NT2/D1 (cell line): ENCODE results near the gene ZNF516.

Experiments used
- DNase-seq: peaks from one replicate; pipeline ENCODE4 v3.0.0-alpha.2; 2011; ENCODE audit warnings: low read depth, low spot score
- H3K27me3 ChIP-seq: 2 replicates; pipeline ENCODE4 v1.6.0; 2011; ENCODE audit warnings: mild to moderate bottlenecking; ENCODE audit not compliant: insufficient read length, insufficient read depth
- H3K36me3 ChIP-seq: 2 replicates; pipeline ENCODE4 v1.6.1; 2011; ENCODE audit warnings: mild to moderate bottlenecking, low read length, mixed read lengths; ENCODE audit not compliant: insufficient read depth, insufficient read length
- H3K4me1 ChIP-seq: 2 replicates; pipeline ENCODE4 v1.5.1; 2011; ENCODE audit not compliant: insufficient read depth, insufficient read length
- H3K4me3 ChIP-seq: 2 replicates; pipeline ENCODE4 v1.5.1; 2011; ENCODE audit warnings: low read depth; ENCODE audit not compliant: insufficient read length
- H3K9ac ChIP-seq: 2 replicates; pipeline ENCODE4 v1.6.0; 2011; ENCODE audit warnings: low read depth; ENCODE audit not compliant: insufficient read length
- H3K9me3 ChIP-seq: 2 replicates; pipeline ENCODE4 v1.5.1; 2011; ENCODE audit warnings: mild to moderate bottlenecking, low read length; ENCODE audit not compliant: insufficient read depth
- SUZ12 ChIP-seq: IDR thresholded peaks from 2 replicates; pipeline ENCODE4 v1.6.1; 2011; ENCODE audit not compliant: insufficient read length, insufficient read depth; ENCODE audit errors: extremely low read depth
- YY1 ChIP-seq: IDR thresholded peaks from 2 replicates; pipeline ENCODE4 v1.6.1; 2011; ENCODE audit not compliant: insufficient read length, insufficient read depth
- ZNF274 ChIP-seq: IDR thresholded peaks from 2 replicates; pipeline ENCODE4 v1.6.1; 2011; ENCODE audit warnings: mild to moderate bottlenecking, low read depth, low read length

ZNF516 gene

GRCh38 chr18:76343938-76344569, 151.0 kb downstream of the ZNF516 start:
- Histone ChIP-seq H3K9ac (no peak overlapping the region), H3K36me3 (no peaks in the 10 kb centered on the region), H3K4me1 (peaks cover 6% of the 10 kb centered on the region), H3K27me3 (no peaks in the 10 kb centered on the region), H3K9me3 (peaks cover 9% of the 10 kb centered on the region; the same call in 1 of the 2 replicates), H3K4me3 (no peak overlapping the region)
- TF ChIP-seq ZNF274 (no peak), YY1 (no peak), SUZ12 (no peak)
- no peak for DNase-seq

GRCh38 chr18:76340410-76340809, 154.6 kb downstream of the ZNF516 start:
- no peaks in the 10 kb centered on the region for H3K27me3 ChIP-seq
- TF ChIP-seq SUZ12 (no peak), ZNF274 (no peak)
- H3K4me3 ChIP-seq: no peak overlapping the region
- no peak overlapping the region for H3K9ac ChIP-seq
- no peaks in the 10 kb centered on the region for H3K4me1 ChIP-seq
- DNase-seq: no peak
- no peaks in the 10 kb centered on the region for H3K36me3 ChIP-seq
- H3K9me3 ChIP-seq: peaks cover 9% of the 10 kb centered on the region; the same call in 1 of the 2 replicates

DNA sequence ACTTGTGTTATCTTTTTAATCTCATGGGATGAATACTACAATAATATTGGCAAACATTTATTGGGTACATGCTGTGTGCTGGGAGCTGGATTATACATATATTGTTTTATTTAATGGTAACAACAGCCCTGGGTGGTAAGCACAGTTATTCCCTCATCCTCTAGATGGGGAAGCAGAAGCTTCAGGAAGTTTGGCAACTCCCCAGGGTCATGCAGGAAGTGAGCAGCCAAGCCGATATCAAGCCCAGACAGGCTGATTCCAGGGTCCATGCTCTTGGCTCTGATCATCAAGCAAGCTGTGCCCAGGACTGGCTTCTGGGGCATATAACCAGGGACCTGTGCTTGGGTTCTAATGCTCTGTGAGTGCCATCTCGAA, 155.8 kb downstream of the ZNF516 start:
- Histone ChIP-seq H3K9me3 (peaks cover 9% of the 10 kb centered on the region; the same call in 1 of the 2 replicates), H3K4me1 (no peaks in the 10 kb centered on the region), H3K36me3 (no peaks in the 10 kb centered on the region), H3K27me3 (no peaks in the 10 kb centered on the region), H3K4me3 (no peak overlapping the region), H3K9ac (no peak overlapping the region)
- TF ChIP-seq SUZ12 (no peak), YY1 (no peak), ZNF274 (no peak)
- DNase-seq: no peak

DNA sequence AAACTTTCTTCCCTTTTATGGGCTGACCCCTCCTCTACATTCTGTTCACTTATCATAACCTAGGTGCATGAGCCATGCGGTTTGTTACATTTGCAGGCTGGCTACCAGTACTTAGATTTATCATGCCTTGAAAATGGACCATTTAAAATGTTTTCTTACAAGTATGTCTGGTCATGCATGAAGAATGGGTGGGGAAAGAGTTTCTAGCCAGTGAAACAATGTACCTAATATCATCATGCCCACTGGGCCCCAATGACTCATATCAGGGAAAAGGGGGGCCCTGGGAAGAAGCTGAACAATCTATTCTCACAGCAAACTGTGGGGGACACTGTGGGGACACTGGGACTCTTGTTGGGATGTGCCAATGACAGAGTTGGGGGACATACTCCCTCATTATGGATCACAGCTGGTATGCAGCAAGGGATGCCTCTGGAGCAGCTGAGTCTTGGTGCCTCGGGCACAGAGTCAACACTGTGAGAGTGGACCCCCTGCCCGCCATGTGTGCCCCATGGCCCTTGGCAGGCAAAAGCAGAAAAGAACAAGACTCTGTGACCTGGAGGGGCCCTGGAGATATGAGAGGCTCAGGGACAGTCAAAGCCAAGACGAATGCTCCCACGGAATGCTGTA, 156.3 kb downstream of the ZNF516 start:
- TF ChIP-seq SUZ12 (no peak), YY1 (no peak), ZNF274 (no peak)
- Histone ChIP-seq H3K9me3 (peaks cover 9% of the 10 kb centered on the region; the same call in 1 of the 2 replicates), H3K4me3 (no peak overlapping the region), H3K9ac (no peak overlapping the region), H3K4me1 (no peaks in the 10 kb centered on the region), H3K36me3 (no peaks in the 10 kb centered on the region), H3K27me3 (no peaks in the 10 kb centered on the region)
- no peak for DNase-seq

- DNase-seq: no peak
- no peaks in the 10 kb centered on the region for H3K4me1 ChIP-seq
- H3K36me3 ChIP-seq: no peaks in the 10 kb centered on the region
Measured at GRCh38 chr18:76338088-76338487, 157.0 kb downstream of the ZNF516 start.

DNA sequence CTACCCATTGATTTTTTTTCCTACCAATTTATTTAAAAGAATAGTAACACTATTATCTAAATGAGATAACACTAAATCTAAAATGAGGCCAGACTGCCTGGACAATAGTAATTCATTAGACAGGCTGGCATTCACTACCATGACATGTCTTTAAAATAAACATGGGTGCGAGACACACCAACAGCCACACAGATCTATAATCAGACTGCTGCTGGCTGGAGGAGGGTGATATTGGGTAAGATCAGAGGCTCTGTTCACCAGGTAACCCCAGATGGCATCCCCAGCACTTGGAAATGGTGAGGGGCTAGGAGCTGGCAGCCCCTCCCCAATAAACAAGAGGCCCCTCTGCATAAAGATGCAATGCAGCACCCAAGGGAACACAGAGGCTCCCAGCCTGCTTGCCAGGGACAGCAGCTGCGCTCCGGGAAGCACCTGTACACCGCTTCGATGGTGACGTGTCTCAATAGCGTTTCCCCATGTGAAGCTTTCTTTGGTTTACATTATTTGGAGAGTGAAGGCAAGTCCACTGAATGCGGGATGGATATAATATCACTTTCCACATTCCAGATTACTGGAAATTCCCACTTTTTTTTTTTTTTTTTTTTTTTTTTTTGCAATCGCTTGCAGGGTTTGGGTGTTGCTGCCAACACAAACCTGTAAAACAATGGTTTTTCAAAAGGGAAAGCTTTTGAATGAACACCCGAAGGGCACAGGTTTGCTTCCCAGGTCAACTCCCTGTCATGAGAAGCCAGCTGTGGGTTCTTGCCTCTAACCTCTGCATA, 159.0 kb downstream of the ZNF516 start:
- no peak for DNase-seq
- TF ChIP-seq SUZ12: no peak
- TF ChIP-seq YY1: no peak
- TF ChIP-seq ZNF274: no peak
- Histone ChIP-seq H3K36me3 (no peaks in the 10 kb centered on the region), H3K27me3 (no peaks in the 10 kb centered on the region), H3K9ac (no peak overlapping the region), H3K4me1 (no peaks in the 10 kb centered on the region), H3K4me3 (no peak overlapping the region), H3K9me3 (peaks cover 8% of the 10 kb centered on the region; the same call in 1 of the 2 replicates)

More at GRCh38 chr18:76338088-76338487, 157.0 kb downstream of the ZNF516 start:
- TF ChIP-seq ZNF274: no peak
- TF ChIP-seq YY1: no peak
- TF ChIP-seq SUZ12: no peak
- peaks cover 9% of the 10 kb centered on the region; the same call in 1 of the 2 replicates for H3K9me3 ChIP-seq
- no peak overlapping the region for H3K9ac ChIP-seq
- no peaks in the 10 kb centered on the region for H3K27me3 ChIP-seq
- H3K4me3 ChIP-seq: no peak overlapping the region

DNA sequence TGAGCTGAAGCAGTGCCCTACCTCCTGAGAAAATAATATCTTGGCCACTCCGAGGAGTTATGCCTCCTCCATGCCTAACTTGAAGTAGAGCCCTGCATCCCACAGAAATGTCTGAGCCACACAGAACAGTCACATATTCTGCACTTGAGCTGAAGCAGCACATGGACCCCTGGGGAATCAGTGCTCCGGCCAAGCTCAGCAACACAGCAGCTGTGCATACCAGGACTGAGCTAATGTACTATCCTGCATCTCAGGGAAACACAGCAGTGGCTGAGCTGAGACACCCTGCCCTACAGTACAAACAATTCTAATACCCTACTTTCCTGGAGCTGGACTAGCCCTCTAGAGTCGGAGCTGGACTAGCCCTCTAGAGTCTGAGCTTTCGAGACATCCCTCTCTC, 166.9 kb downstream of the ZNF516 start:
- TF ChIP-seq ZNF274: no peak
- TF ChIP-seq YY1: no peak
- TF ChIP-seq SUZ12: no peak
- Histone ChIP-seq H3K4me3 (no peak overlapping the region), H3K9ac (no peak overlapping the region), H3K4me1 (no peaks in the 10 kb centered on the region), H3K9me3 (peaks cover 11% of the 10 kb centered on the region; the same call in 1 of the 2 replicates), H3K27me3 (no peaks in the 10 kb centered on the region), H3K36me3 (no peaks in the 10 kb centered on the region)
- DNase-seq: no peak
